Measurements from ENCODE around the gene CACNA1C.
"Not testable (repeated sequence)": the region's sequence is repeated elsewhere in the genome, so short reads cannot be mapped to it uniquely, and the experiment has no call there.

The CACNA1C gene

DNA sequence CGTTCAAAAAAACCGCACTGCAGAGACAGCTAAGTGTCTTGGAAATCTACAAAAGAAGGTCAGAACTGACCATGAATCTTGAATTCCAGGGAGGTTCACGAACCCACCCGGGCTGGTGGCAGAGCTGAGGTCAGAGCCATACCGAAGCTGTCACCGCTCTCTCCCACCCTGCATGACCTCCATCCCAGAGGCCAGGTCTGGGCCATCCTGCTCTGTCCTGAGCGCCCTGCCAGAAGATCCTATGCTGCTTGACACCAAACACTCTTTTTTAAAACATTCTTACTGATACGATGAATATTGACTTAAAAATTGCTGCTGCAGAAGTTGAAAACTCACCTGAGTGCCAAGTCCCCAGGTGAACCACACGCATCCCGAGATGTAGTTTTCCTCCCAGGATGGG lies 412.9 kb downstream of the CACNA1C start:
- no peak for DNase-seq

DNA sequence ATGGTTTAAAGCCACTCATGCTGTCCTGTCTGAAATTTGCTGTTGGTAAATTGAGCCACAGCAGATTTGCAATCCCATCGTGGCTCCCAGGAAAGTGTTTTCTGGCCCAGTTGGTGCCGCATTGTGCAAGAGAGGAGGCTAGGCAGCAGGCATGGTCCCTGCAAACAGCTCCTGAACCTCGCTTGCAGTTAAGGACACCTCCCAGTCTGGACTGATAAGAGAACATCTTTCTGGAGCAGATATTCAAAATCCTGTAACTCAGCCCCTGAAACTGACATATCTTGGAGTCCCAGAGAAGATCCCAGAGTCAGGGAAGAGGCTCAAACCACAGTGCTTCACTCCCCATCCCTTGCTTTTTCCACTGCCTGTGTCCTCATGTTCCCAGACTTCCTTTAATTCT lies 413.4 kb downstream of the CACNA1C start:
- DNase-seq = no peak

DNA sequence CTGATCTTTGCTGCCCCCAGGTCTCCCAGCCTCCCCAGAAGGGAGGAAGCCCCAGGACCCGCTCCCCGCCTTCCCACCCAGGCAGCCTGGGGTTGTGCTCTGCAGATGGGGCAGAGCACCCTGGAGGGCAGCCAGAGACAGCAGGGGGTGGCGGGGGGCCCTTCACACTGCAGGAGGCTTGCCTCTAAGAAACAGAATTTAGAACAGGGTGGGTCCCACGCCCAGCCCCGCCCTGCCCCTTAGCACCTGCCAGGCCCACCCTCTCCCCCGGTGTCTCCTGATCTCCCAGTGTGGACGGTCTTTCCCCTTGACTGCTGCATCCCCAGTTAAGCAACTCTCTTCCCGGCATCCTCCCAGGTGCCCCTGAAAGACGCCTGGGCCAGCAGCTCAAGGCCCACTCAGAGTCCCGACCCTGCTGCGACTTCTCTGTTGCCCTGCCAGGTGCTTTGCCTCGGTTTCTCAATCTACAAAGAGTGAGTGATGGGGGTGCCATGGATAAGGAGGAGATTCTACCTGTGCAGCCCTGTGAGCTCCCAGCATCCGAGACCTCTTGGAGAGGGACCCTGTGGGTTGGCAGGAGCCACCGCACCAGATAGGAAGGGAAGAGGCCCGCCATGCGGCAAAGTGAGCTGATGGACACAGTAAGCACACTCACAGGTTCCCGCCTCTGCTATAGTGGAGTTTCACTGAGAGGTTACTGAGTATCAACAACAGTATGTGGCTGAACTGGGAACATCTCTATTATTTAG lies 414.8 kb downstream of the CACNA1C start:
- no peak for DNase-seq

DNA sequence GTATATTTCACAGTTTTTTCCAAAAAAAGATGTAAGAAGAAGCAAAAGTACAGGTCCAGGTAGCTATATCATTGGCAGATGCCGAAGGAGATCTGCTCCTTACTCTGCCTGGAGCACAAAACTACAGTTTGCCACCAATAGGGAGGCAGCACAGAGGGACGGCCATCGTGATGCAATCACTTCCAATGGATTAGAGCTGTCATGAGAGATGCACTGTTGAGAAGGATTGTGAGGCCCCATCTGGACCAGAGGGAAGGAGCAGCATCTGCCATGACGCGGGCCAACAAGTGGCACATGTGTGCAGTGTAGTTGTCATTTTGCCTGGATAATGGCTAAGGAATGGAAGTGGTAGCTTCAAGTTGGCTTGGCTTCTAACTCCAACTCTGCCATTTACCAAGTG lies 423.2 kb downstream of the CACNA1C start:
- no peak for DNase-seq

DNA sequence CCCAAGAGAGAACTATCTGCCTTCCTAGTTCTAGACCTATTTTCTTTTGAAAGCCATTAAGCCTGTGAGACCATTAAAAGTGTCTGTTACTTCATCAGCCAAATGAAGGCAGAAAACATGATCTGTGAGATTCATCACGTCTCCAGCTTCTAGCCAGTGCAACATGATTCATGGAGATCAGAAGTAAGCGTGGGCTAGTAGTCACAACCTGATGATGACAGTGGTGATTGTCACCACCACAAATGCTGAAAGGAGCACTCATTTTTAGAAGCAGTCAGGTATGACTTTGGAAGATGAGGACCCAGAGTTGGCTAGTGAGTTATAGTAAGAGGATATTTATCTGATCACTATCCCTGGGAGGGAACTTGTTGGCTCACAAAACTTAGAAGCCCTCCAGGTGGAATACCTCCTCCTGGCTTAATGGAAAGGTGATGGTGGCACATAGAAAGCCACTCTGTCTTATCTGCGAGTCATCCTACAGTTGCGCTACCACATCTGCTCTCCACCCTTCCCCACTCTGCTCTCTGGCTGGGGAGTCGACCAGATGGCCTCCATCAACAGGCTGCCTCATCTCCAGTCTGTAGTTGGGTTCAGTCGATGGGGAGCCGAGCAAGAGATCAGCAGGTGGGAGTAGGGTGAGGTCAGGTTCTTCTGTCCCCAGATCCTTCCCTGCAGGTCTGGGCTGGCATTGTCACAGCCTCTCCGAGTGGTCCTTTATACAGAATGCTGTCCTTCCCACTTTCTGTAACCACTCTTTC lies 424.4 kb downstream of the CACNA1C start:
- no peak for DNase-seq

DNA sequence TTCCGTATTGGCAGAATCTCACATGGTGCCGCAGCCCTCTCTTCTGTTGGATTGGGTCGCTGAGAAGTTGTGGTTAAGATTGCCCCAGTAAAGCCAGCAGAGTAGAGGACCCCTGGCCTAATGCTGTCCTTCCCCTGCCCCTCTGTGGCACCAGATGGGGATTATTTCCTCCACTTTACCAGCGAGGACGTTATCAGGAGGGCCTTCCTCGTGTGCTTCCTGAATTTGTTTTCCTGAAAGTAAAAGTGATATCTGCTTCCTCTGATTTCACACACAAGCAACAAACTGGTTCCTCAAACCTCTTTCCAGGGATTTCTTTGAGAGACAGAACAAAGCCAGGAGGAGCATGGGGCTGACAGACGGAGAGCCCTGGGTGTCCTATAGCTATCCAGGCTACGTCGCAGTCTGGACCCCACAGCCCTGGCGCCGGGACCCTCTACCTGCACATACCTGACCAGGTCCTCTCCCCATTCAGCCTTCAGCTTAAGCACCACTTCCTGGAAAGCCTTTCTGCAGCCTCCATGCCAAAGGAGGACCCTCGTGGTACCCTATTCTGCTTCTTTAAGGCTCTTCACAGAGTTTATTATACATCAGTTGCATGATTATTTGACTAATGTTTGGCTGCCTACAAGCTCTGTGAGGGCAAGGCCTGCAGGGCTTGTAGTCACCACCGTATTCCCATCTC lies 427.2 kb downstream of the CACNA1C start:
- no peak for DNase-seq

DNA sequence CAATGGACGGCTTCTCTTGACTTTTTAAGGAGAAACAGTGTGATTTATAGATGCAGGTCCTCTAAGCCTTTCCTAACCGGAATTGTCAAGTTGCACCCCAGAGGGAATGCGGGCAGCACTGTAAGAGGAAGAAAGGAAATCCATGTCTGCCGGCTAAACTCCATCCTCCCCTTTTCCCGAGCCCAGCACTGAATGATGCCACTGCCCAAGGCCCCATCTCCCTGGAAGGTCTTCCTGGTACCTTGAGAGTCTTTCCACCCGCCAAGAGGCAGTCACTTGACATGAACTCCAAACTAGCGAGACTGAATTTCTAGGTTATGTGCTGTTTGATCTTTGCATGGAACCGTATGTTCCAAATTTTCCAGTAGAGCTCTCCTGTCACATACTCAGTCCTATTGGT lies 428.6 kb downstream of the CACNA1C start:
- no peak for DNase-seq

DNA sequence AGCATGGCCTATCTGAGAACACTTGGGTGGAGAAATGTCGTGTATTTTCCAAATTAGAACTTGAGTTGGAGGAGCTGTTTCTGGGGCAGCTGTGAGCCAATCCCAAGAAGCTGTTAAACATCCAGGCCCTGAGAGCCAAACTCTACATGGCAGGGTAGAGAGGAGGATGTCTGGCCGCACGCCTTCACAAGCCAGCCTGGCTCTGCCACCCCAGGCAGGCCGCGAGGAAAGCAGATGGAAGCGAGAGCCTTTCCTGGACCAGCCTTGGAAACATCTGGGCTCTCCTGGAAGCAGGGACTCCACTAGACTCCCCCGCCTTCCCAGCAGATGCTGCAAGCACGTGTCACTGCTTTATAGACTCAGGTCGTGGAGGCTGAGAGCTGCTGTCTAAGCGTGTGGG lies 429.2 kb downstream of the CACNA1C start:
- no peak for DNase-seq

DNA sequence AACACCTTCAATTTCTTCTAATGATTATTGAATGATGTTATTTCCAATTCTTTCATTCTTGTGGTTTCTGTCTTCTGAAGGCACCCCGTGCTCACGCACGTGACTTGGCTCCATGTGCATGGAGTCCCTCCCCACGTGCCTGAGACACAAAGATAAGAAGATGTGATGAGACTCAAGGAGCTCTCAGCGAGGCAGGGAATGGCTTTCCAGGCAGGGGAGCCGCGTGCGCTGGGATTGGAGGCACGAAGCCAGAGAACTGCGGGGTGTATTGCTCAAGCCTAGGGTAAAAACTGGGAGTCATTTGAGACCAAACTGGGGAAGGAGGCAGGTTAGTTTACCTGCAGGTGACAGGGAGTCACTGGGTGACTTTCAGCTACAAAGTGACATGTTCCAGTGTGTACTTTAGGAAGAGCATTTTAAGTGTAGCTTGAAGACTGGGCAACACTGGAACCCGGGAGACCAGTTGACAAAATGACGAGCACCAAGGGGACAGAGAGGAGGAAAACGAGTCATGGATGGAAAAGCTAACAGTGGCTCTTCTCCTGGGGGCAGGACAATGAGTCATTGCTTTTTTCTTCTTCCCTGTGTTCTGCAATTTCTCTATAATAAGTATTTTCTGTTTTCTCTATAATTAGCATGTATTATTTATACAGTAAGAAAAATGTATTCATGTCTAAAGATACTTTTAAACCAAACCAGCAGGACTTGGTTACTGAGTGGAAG lies 430.3 kb downstream of the CACNA1C start:
- no peak for DNase-seq

DNA sequence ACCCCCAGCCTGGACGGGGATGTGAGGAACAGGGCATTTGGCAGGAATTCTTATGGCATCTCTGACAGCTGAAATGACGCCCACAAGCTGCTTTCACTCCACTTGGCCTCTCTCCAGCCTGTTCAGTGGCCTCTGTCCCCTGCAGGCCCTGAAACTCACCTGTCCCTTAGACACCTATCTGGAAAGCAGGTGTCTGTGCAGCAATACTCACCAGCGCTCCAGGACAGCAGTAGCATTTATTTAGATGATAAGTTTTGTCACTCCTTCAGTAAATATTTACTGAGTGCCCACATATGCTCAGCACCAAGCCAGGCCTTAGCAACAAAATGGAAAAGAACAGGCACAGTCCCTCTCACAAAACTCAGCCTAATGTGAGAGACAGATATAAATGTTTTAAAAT lies 430.9 kb downstream of the CACNA1C start:
- DNase-seq = no peak

DNA sequence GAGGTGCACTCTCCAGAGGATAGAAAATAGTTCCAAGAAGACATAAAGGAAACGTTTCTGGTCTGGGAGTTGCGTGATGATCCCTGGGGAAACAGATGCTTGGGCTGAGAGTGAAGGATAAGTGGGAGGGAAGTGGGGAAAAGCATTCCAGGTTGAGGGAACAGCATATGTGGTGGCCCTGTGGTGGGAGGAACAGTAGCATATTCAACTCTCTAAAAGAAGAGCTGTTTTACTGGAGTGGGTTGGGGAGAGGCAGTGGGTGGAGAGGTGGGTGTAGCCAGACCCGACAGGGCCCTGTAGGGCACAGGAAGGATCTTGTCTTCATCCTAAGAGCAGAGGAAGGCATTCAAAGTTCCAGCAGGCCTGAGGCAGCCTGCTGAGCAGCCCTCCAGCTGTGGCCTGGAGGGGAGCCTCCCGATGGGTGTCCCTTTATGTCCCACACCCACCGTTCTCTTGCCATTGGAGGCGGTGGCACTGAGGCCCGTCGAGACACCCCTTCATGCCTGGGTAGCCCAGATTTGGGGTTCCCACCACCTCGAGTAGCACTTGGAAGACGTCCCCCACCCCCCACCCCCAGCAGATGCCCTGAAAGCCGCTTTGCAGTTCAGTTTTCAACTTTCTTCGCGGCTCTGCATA lies 431.5 kb downstream of the CACNA1C start:
- no peak for DNase-seq

DNA sequence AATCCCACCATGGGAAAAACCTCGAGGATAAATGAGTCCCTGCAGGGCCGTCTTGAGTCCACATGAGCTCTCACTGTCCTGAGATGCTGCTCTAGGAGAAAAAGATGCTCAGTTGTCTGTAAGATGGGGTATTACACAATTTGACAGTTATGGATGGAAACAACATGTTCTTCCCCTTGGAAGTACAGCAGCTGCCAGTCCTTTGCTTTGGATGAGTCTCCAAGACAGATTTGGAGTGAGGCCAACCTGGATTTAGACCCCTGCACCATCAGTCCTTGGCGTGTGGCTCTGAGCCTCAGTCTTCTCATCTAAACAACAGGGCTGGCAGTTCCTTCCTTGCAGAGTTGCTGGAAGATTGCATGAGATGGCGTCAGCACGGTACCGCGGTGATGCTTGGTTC lies 432.9 kb downstream of the CACNA1C start:
- DNase-seq = no peak

DNA sequence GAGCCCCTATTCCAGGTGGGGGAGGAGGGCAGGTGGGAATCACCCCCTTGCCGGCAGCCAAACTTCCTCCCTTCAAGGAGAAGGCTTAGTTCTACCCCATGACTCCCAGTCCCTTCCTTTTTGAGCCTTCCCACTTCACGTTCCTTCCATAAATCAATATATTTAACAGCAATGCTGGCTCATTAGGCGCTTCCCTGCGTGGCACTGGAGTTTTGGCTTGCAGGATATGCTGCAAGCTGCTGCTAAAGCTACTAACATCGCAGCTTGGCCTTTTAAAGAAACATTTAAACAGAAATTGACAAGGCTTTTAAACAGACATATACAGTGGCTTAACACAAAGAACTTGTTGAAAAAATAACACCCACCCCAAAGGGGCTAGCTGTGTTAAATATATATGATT lies 434.0 kb downstream of the CACNA1C start:
- DNase-seq = no peak

DNA sequence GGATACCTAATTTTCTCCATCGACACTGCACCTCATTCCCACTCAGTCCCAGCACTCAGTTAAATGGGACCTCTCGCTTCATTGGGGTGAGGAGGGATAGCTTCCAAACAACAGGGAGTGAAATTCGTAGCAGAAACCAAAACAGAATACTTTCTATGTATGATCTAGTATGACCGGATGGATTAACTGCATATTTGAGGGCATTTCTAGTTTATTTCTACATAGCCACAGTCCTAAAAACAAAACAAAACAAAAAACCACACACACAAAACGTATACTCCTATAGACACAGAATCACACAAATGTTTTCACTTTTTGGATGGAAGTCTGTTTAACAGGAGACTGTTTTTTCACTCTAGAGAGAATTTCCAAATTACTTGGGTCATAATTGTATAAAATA lies 434.5 kb downstream of the CACNA1C start:
- DNase-seq = no peak

DNA sequence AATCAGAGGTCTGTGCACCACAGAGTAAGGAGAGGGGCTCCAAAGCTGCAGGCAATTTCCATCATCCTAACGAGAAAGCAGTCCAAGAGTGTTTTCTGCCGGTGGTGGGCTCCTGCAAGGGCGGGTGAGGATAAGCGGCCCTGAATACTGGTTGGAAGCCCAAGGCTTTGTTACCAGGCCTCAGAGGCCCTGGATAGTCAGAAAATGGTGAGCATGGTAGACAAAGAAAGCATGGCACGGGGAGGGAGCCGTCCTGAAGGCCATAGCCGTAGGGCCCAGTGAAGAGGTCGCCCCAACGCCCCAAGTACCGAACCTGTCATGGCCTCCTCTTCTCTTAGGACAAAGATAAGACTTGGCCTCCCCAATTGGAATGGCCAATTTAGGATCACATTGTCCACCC lies 435.3 kb downstream of the CACNA1C start:
- no peak for DNase-seq

DNA sequence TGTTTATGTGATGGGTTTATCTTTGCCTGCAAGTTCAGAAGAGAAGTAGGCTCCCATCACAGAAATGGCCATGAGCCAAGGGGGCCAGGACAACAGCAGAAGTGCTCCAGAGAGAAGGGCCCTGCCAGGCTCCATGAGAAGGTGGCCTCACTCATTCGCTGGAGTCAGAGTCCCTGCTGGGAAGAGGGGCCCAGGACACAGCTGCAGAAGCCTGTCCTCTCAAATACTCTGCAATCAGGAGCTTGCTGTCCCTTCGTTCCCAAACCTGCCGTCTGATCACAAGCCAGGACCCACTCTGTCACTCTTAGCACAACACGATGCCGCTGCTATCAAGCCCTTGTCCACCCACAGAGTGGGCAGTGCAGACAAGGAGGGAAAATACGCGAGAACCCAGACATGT lies 435.8 kb downstream of the CACNA1C start:
- no peak for DNase-seq

DNA sequence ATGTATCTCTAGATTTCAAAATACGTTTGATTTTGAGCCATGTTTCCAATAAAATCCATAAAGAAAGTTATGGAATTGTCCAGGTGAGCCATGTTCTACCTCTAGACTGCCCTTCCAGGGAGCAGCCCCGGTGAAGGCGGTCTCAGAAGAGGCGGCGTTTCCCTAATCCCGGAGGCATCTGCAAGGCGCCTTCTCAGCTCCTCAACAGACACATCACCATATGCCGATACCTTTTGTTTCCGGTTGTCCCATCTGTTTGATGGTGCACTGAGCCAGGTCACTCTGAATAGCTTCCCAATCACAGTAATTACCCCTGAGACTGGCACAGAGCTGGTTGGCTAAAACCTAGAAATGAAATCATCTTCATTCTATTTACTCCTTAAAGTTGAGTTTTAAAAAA lies 436.5 kb downstream of the CACNA1C start:
- DNase-seq = no peak

DNA sequence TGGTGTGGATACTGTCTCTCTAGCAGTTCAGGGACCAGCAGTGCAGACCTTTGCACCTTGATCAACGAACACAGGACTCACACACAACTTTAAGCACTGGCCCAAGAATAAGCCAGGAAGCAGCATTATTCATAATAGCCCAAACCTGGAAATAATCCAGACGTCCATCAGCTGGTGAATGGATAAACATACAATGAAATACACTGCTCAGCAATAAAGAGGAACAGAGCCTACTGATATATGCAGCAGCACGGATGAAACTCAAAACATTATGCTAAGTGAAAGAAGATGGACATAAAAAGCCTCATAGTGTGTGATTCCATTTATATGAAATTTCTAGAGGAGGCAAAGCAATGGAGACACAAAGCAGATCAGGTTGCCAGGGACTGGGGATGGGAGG lies 438.0 kb downstream of the CACNA1C start:
- no peak for DNase-seq

DNA sequence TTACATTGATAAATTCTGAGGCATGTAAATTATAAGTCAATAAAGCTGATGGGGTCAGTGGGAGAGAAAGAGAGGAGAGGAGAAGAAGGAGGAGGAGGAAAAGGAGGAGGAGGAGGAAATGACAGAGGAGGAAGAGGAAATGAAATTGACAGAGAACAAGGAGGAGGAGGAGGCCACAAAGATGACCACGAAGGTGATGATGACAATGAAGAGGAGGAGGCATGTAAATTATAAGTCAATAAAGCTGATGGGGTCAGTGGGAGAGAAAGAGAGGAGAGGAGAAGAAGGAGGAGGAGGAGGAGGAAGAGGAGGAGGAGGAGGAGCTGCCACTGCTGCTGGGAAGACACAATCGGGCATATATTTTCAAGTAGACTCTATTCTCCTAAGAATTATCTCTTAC lies 438.6 kb downstream of the CACNA1C start:
- DNase-seq = not testable (repeated sequence)

DNA sequence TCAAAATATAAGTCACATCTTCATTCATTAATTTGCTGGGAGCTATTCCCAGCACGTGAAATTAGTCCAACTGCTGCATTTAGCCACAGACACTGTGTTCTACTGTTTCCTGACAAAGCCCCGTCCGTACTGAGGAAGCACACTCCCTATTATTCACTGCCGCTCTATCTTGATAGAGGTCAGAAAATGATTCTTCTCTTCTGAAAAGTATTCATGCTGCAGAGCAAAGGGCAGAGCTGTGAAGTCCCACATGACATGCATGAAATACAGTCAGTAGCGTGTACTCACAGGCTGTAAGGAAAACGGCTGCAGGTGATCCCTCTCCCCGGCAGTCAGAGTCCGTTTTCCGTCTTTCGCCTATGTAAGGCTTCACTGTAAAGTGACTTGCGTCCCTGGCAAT lies 439.4 kb downstream of the CACNA1C start:
- no peak for DNase-seq

DNA sequence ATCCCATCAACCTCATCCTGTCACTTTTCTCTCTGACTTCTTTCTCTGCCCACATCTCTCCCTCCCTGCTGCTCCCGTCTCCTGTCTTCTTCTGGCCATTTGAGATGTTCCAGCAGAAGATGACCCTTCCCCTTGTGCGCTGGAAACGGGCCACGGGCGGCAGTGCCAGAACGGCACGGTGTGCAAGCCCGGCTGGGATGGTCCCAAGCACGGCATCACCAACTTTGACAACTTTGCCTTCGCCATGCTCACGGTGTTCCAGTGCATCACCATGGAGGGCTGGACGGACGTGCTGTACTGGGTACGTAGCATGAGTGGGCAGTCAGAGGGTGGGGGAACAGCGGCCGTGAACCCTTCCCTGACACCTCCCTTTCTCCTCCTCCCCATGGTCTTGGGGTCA lies 440.3 kb downstream of the CACNA1C start:
- DNase-seq = no peak

DNA sequence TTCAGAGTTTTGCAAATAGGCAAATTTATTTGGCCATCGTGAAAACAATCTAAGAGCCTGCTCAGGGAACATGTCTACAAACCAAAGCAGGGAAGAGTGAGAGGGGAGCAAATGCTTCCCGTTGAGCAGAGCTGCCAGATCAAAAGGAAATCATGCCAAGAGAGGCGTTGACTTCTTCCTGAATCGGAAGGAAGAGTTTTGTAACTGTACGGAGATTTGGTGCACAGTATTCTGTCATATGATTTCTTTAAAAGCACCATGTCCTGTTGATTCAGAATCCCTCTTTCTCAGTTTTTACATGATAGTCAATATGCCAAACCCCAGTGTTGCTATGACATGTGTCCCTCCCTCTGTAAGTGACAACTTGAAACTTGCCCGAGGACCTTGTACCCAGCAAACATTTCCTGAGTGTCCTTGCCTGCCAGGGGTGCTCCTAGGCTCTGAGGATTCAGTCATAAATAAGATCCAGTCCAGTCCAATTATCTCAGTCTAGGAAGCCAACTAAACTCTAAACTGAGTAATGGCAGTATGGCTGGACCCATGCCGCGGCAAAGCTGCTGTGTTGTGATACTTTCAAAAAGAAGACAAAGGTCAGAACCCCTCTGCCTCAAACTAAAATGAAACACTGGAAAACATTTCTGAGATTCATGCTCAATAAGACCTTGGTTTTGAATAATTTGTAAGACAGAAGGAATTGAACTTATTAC lies 441.9 kb downstream of the CACNA1C start:
- DNase-seq = no peak
